ENCODE data around the gene CDC25C.
"Not testable (repeated sequence)": the region's sequence is repeated elsewhere in the genome, so short reads cannot be mapped to it uniquely, and the experiment has no call there.

CDC25C gene

GRCh38 chr5:138272681-138273080 lies 58.9 kb downstream of the CDC25C start:
- DNase-seq (ENCODE audit: low read depth) = no peak
- no peak overlapping the region for H3K4me3 ChIP-seq (ENCODE audit: low read depth, low read length)
- TF ChIP-seq CTCF (conservative IDR thresholded peaks at IDR 0.05; ENCODE audit: low read depth, low read length) = no peak

GRCh38 chr5:138271281-138271680 lies 60.3 kb downstream of the CDC25C start:
- no peak for TF ChIP-seq CTCF (conservative IDR thresholded peaks at IDR 0.05; ENCODE audit: low read depth, low read length)
- DNase-seq (ENCODE audit: low read depth) = no peak
- H3K4me3 ChIP-seq (ENCODE audit: low read depth, low read length) = no peak overlapping the region

GRCh38 chr5:138264183-138264582 lies 67.4 kb downstream of the CDC25C start:
- DNase-seq (ENCODE audit: low read depth) = no peak
- H3K4me3 ChIP-seq (ENCODE audit: low read depth, low read length) = no peak overlapping the region
- TF ChIP-seq CTCF (conservative IDR thresholded peaks at IDR 0.05; ENCODE audit: low read depth, low read length) = no peak

GRCh38 chr5:138263581-138263980 lies 68.0 kb downstream of the CDC25C start:
- H3K4me3 ChIP-seq (ENCODE audit: low read depth, low read length) = no peak overlapping the region
- no peak for TF ChIP-seq CTCF (conservative IDR thresholded peaks at IDR 0.05; ENCODE audit: low read depth, low read length)
- no peak for DNase-seq (ENCODE audit: low read depth)

GRCh38 chr5:138258704-138259292 lies 72.8 kb downstream of the CDC25C start:
- TF ChIP-seq CTCF (conservative IDR thresholded peaks at IDR 0.05; ENCODE audit: low read depth, low read length) = no peak
- DNase-seq (ENCODE audit: low read depth) = no peak

GRCh38 chr5:138257583-138257982 lies 74.0 kb downstream of the CDC25C start:
- no peak for DNase-seq (ENCODE audit: low read depth)
- no peak overlapping the region for H3K4me3 ChIP-seq (ENCODE audit: low read depth, low read length)
- TF ChIP-seq CTCF (conservative IDR thresholded peaks at IDR 0.05; ENCODE audit: low read depth, low read length) = no peak

More at GRCh38 chr5:138258704-138259292, 72.8 kb downstream of the CDC25C start:
- no peak overlapping the region for H3K4me3 ChIP-seq (ENCODE audit: low read depth, low read length)

- no peak overlapping the region for H3K4me3 ChIP-seq (ENCODE audit: low read depth, low read length)
- TF ChIP-seq CTCF (conservative IDR thresholded peaks at IDR 0.05; ENCODE audit: low read depth, low read length) = no peak
- DNase-seq (ENCODE audit: low read depth) = no peak
Measured at GRCh38 chr5:138252944-138253343, 78.7 kb downstream of the CDC25C start.

- DNase-seq (ENCODE audit: low read depth); H3K4me3 ChIP-seq (ENCODE audit: low read depth, low read length): not testable (repeated sequence)
Measured at GRCh38 chr5:138247800-138248199, 83.8 kb downstream of the CDC25C start.
